H9 (cell line): ENCODE data around the gene RIPPLY1. TPM values are rescaled to one million over a fixed set of nuclear protein-coding genes. Genes with fewer than 3 reads are reported as not detected.

ENCODE experiments used
- DNase-seq: peaks from one replicate; pipeline ENCODE4 v3.0.0-alpha.2; 2017
- H2AFZ ChIP-seq: one replicate; pipeline ENCODE4 v1.6.1; 2013; ENCODE audit warnings: mild to moderate bottlenecking, low read length, control low read depth, moderate library complexity
- H2AK5ac ChIP-seq: 2 replicates; pipeline ENCODE4 v1.6.1; 2013; ENCODE audit warnings: low read length, control low read depth, mixed read lengths; ENCODE audit not compliant: insufficient read length
- H2BK120ac ChIP-seq: one replicate; pipeline ENCODE4 v1.6.1; 2013; ENCODE audit warnings: low read depth, mild to moderate bottlenecking, low read length, control low read depth, inconsistent platforms; ENCODE audit not compliant: poor library complexity, severe bottlenecking
- H2BK12ac ChIP-seq: 2 replicates; pipeline ENCODE4 v1.6.1; 2013; ENCODE audit warnings: low read length, control low read depth, mixed read lengths, low read depth; ENCODE audit not compliant: insufficient read length
- H2BK15ac ChIP-seq: 2 replicates; pipeline ENCODE4 v1.6.1; 2013; ENCODE audit warnings: low read depth, low read length, control low read depth
- H2BK20ac ChIP-seq: one replicate; pipeline ENCODE4 v1.6.1; 2013; ENCODE audit warnings: low read depth, mild to moderate bottlenecking, low read length, control low read depth, inconsistent platforms; ENCODE audit not compliant: poor library complexity, severe bottlenecking
- H2BK5ac ChIP-seq: 2 replicates; pipeline ENCODE4 v1.6.1; 2013; ENCODE audit warnings: low read length, control low read depth, mixed read lengths; ENCODE audit not compliant: insufficient read length
- H3K14ac ChIP-seq: 2 replicates; pipeline ENCODE4 v1.6.1; 2013; ENCODE audit warnings: low read length, control low read depth; ENCODE audit not compliant: insufficient read depth
- H3K18ac ChIP-seq: 2 replicates; pipeline ENCODE4 v1.6.1; 2013; ENCODE audit warnings: low read depth, mild to moderate bottlenecking, mixed read lengths, low read length, control low read depth; ENCODE audit not compliant: insufficient read length
- H3K23ac ChIP-seq: 2 replicates; pipeline ENCODE4 v1.6.1; 2013; ENCODE audit warnings: low read length, control low read depth, mixed read lengths, low read depth; ENCODE audit not compliant: insufficient read length
- H3K23me2 ChIP-seq: 2 replicates; pipeline ENCODE4 v1.6.1; 2013; ENCODE audit warnings: low read depth, mild to moderate bottlenecking, mixed read lengths, low read length, control low read depth; ENCODE audit not compliant: insufficient read length, poor library complexity, severe bottlenecking
- H3K27ac ChIP-seq: 2 replicates; pipeline ENCODE4 v1.5.1; 2013; ENCODE audit warnings: low read length, control low read depth, mixed read lengths, low read depth; ENCODE audit not compliant: insufficient read length
- H3K27me3 ChIP-seq: 2 replicates; pipeline ENCODE4 v1.6.1; 2013; ENCODE audit warnings: low read length, control low read depth, inconsistent platforms; ENCODE audit not compliant: insufficient read depth
- H3K4ac ChIP-seq: 2 replicates; pipeline ENCODE4 v1.6.1; 2013; ENCODE audit warnings: low read depth, mild to moderate bottlenecking, control low read depth, inconsistent platforms, low read length, moderate library complexity
- H3K4me1 ChIP-seq: 2 replicates; pipeline ENCODE4 v1.6.1; 2013; ENCODE audit warnings: low read length, control low read depth, inconsistent platforms; ENCODE audit not compliant: insufficient read depth
- H3K4me2 ChIP-seq: 2 replicates; pipeline ENCODE4 v1.6.1; 2013; ENCODE audit warnings: low read length, control low read depth, mixed read lengths; ENCODE audit not compliant: insufficient read length, insufficient read depth
- H3K56ac ChIP-seq: 2 replicates; pipeline ENCODE4 v1.6.1; 2013; ENCODE audit warnings: low read depth, mild to moderate bottlenecking, mixed read lengths, low read length, control low read depth; ENCODE audit not compliant: insufficient read length
- H3K79me1 ChIP-seq: 2 replicates; pipeline ENCODE4 v1.6.1; 2013; ENCODE audit warnings: low read depth, mild to moderate bottlenecking, moderate library complexity, low read length, control low read depth, inconsistent platforms; ENCODE audit not compliant: insufficient read depth, poor library complexity, severe bottlenecking
- H3K79me2 ChIP-seq: 2 replicates; pipeline ENCODE4 v1.6.1; 2013; ENCODE audit warnings: low read length, control low read depth, inconsistent platforms; ENCODE audit not compliant: insufficient read depth
- H3K9ac ChIP-seq: 2 replicates; pipeline ENCODE4 v1.6.1; 2013; ENCODE audit warnings: low read length, control low read depth, mixed read lengths; ENCODE audit not compliant: insufficient read length; ENCODE audit errors: extremely low read depth
- H3K9me3 ChIP-seq: one replicate; pipeline ENCODE4 v1.6.1; 2013; ENCODE audit warnings: low read depth, low read length, inconsistent platforms; ENCODE audit not compliant: control insufficient read depth
- H3T11ph ChIP-seq: one replicate; pipeline ENCODE4 v1.6.1; 2013; ENCODE audit warnings: mild to moderate bottlenecking, low read length, control low read depth, inconsistent platforms
- H4K20me1 ChIP-seq: one replicate; pipeline ENCODE4 v1.6.1; 2013; ENCODE audit not compliant: control insufficient read depth, insufficient read length, insufficient read depth
- H4K5ac ChIP-seq: 2 replicates; pipeline ENCODE4 v1.6.1; 2013; ENCODE audit warnings: low read depth, mild to moderate bottlenecking, mixed read lengths, low read length, control low read depth; ENCODE audit not compliant: insufficient read length
- H4K8ac ChIP-seq: replicated peaks from 2 replicates; pipeline ENCODE4 v1.6.1; 2013; ENCODE audit warnings: low read length, control low read depth, mixed read lengths, low read depth; ENCODE audit not compliant: insufficient read length
- H4K91ac ChIP-seq: 2 replicates; pipeline ENCODE4 v1.6.1; 2013; ENCODE audit warnings: low read depth, mild to moderate bottlenecking, moderate library complexity, mixed read lengths, low read length, control low read depth; ENCODE audit not compliant: insufficient read length
- H3K27ac Mint-ChIP-seq, 3 experiments: 2 replicates in 2 of 3; 3 replicates in 1 of 3; pipeline ENCODE4 v1.8.0; 2020 to 2021; ENCODE audit warnings: mixed read lengths in 3 of 3, mild to moderate bottlenecking in 1 of 3, moderate library complexity in 1 of 3
- H3K27me3 Mint-ChIP-seq: 2 replicates; pipeline ENCODE4 v1.8.0; 2021; ENCODE audit warnings: low read depth, mild to moderate bottlenecking, moderate library complexity, mixed read lengths
- H3K36me3 Mint-ChIP-seq, 3 experiments: 2 replicates in 2 of 3; 3 replicates in 1 of 3; pipeline ENCODE4 v1.8.0; 2020 to 2021; ENCODE audit warnings: low read depth in 3 of 3, mixed read lengths in 3 of 3; ENCODE audit not compliant: insufficient read depth in 1 of 3
- H3K4me1 Mint-ChIP-seq, 2 experiments: 2 replicates each; pipeline ENCODE4 v1.8.0; 2020; ENCODE audit warnings: mixed read lengths in 2 of 2
- H3K4me3 Mint-ChIP-seq, 2 experiments: 2 replicates in 1 of 2; 3 replicates in 1 of 2; pipeline ENCODE4 v1.8.0; 2020 to 2021; ENCODE audit warnings: mild to moderate bottlenecking in 2 of 2, mixed read lengths in 2 of 2, moderate library complexity in 1 of 2
- H3K9me3 Mint-ChIP-seq, 2 experiments: 2 replicates in 1 of 2; 3 replicates in 1 of 2; pipeline ENCODE4 v1.8.0; 2020; ENCODE audit warnings: mild to moderate bottlenecking in 2 of 2, mixed read lengths in 2 of 2, moderate library complexity in 1 of 2
- CTCF ChIP-seq: fragments of 200-600 bp; sonication (generic); conservative IDR thresholded peaks from 3 replicates; pipeline ENCODE4 v1.8.0; 2021; ENCODE audit warnings: antibody characterized with exemption, mild to moderate bottlenecking
- WGBS: extraction: QIAGEN DNeasy Blood & Tissue Kit; methylation state at CpG from one replicate; pipeline ENCODE4 v1.1.7; 2013; ENCODE audit warnings: missing lambda C conversion rate, low lambda C conversion rate, mixed read lengths; ENCODE audit not compliant: insufficient read length; ENCODE audit errors: extremely low coverage; 5-methylcytosine and 5-hydroxymethylcytosine counted together
- total RNA-seq: library from RNA; stranded (reverse); gene quantifications from 2 replicates; pipeline ENCODE4 v1.2.1, GENCODE V29; 2021

Gene RIPPLY1
- total RNA-seq, 1 experiment from 2014 or later, result not detected

- Histone ChIP-seq H3K4me1 (no peaks in the 10 kb centered on the region), H3K4ac (no peak overlapping the region), H3K79me1 (no peaks in the 10 kb centered on the region), H3K79me2 (no peaks in the 10 kb centered on the region), H3K4me2 (no peak overlapping the region), H4K5ac (no peak overlapping the region), H3K27me3 (no peaks in the 10 kb centered on the region), H2BK15ac (no peak overlapping the region), H2AFZ (no peak overlapping the region), H3K14ac (no peak overlapping the region), H4K8ac (no peak overlapping the region), H2AK5ac (no peak overlapping the region), H3K9me3 (peaks cover 4% of the 10 kb centered on the region), H3K27ac (no peak overlapping the region), H4K91ac (no peak overlapping the region), H2BK5ac (no peak overlapping the region), H4K20me1 (no peaks in the 10 kb centered on the region), H2BK20ac (no peak overlapping the region), H3K18ac (no peak overlapping the region), H3K23me2 (no peaks in the 10 kb centered on the region), H2BK120ac (no peak overlapping the region), H3K9ac (no peak overlapping the region), H3K56ac (no peak overlapping the region), H2BK12ac (no peak overlapping the region), H3K23ac (no peak overlapping the region), H3T11ph (no peak overlapping the region)
- Mint-ChIP-seq H3K27ac (0 out of 7 replicates have a peak overlapping the region, but pooled peaks of 1 of the 3 experiments have one; percentile 54), H3K9me3 (peaks cover 0 to 23% of the 10 kb centered on the region in 2 experiments; a peak in 2 of 5 replicates), H3K27me3 (no peaks in the 10 kb centered on the region; the same call in 1 of the 2 replicates), H3K36me3 (no peaks in the 10 kb centered on the region; a peak in 1 of 7 replicates), H3K4me3 (no peak overlapping the region), H3K4me1 (no peaks in the 10 kb centered on the region)
- WGBS, result no CpG with 5 or more reads among the region's 6 CpGs
- no peak for TF ChIP-seq CTCF
- DNase-seq, result no peak
Observed at GRCh38 chrX:106932960-106933537, 29.9 kb upstream of the RIPPLY1 start.
